IMR-90 (cell line): ENCODE measurements around the gene TIAM1. TPM values are rescaled to one million over a fixed set of nuclear protein-coding genes. Genes with fewer than 3 reads are reported as not detected.

ENCODE experiments used
- ATAC-seq: fragments of 200-7000 bp; cut with Tn5 transposase; 2 replicates; pipeline ENCODE4 v1.9.1; 2020; ENCODE audit warnings: low read depth, mild to moderate bottlenecking, moderate library complexity
- BruUV-seq: library from RNA; stranded (reverse); fragments of 400-500 nt; replicated peaks from 2 replicates; lab custom pipeline; 2021; lab: Mats Ljungman, UMichigan
- CTCF ChIA-PET: fragments of 300-600 bp; formaldehyde crosslinking; extraction: SDS; loops from one replicate; lab custom pipeline; 2021; ENCODE audit warnings: antibody characterized with exemption; lab: Yijun Ruan, JAX
- POLR2A ChIA-PET: fragments of 300-600 bp; sonication (Branson Sonifier 250); formaldehyde crosslinking; loops from one replicate; lab custom pipeline; 2022; ENCODE audit warnings: antibody characterized with exemption; ENCODE audit not compliant: unreplicated experiment; lab: Charles Lee
- DNase-seq: peaks from one replicate; pipeline ENCODE4 v3.0.0; 2013
- H2AFZ ChIP-seq: replicated peaks from 2 replicates; pipeline ENCODE3; 2013; ENCODE audit warnings: low read length, mild to moderate bottlenecking; ENCODE audit not compliant: poor library complexity
- H2AK5ac ChIP-seq: 2 replicates; pipeline ENCODE4 v1.6.1; 2013; ENCODE audit warnings: low read depth, low read length, inconsistent platforms
- H2AK9ac ChIP-seq: replicated peaks from 2 replicates; pipeline ENCODE3; 2013; ENCODE audit warnings: mild to moderate bottlenecking, low read depth, low read length, moderate library complexity; ENCODE audit not compliant: poor library complexity
- H2BK120ac ChIP-seq: 2 replicates; pipeline ENCODE4 v1.6.1; 2013; ENCODE audit warnings: low read depth, low read length, inconsistent platforms
- H2BK15ac ChIP-seq: 3 replicates; pipeline ENCODE4 v1.6.1; 2013; ENCODE audit warnings: low read depth, low read length, inconsistent platforms
- H2BK20ac ChIP-seq: 2 replicates; pipeline ENCODE4 v1.6.1; 2013; ENCODE audit warnings: low read depth, mild to moderate bottlenecking, inconsistent platforms, low read length, moderate library complexity
- H2BK5ac ChIP-seq: 2 replicates; pipeline ENCODE4 v1.6.1; 2013; ENCODE audit warnings: mild to moderate bottlenecking, low read depth, low read length, inconsistent platforms; ENCODE audit not compliant: poor library complexity, severe bottlenecking
- H3K14ac ChIP-seq: replicated peaks from 2 replicates; pipeline ENCODE4 v1.6.1; 2013; ENCODE audit warnings: low read depth, low read length, inconsistent platforms
- H3K18ac ChIP-seq: 2 replicates; pipeline ENCODE4 v1.6.1; 2013; ENCODE audit warnings: low read depth, low read length, control low read depth
- H3K23ac ChIP-seq: 2 replicates; pipeline ENCODE4 v1.6.1; 2013; ENCODE audit warnings: low read depth, low read length, inconsistent platforms
- H3K27ac ChIP-seq: 2 replicates; pipeline ENCODE4 v1.5.1; 2013; ENCODE audit warnings: mild to moderate bottlenecking, control low read depth, low read length; ENCODE audit not compliant: insufficient read depth
- H3K27me3 ChIP-seq: 2 replicates; pipeline ENCODE4 v1.6.1; 2013; ENCODE audit warnings: low read length; ENCODE audit not compliant: control insufficient read depth, insufficient read depth
- H3K36me3 ChIP-seq: 2 replicates; pipeline ENCODE4 v1.6.1; 2013; ENCODE audit warnings: low read length, mixed read lengths; ENCODE audit not compliant: control insufficient read depth, insufficient read depth
- H3K4ac ChIP-seq: 2 replicates; pipeline ENCODE4 v1.6.1; 2013; ENCODE audit warnings: low read depth, low read length, inconsistent platforms
- H3K4me1 ChIP-seq: 2 replicates; pipeline ENCODE4 v1.6.1; 2013; ENCODE audit warnings: low read length, mixed read lengths; ENCODE audit not compliant: control insufficient read depth, insufficient read depth
- H3K4me2 ChIP-seq: 2 replicates; pipeline ENCODE4 v1.6.1; 2013; ENCODE audit warnings: low read depth, mild to moderate bottlenecking, control low read depth, low read length, moderate library complexity
- H3K4me3 ChIP-seq: 2 replicates; pipeline ENCODE4 v1.5.1; 2013; ENCODE audit warnings: low read depth, mild to moderate bottlenecking, control low read depth, low read length, moderate library complexity; ENCODE audit not compliant: insufficient read depth
- H3K56ac ChIP-seq: 2 replicates; pipeline ENCODE4 v1.6.1; 2013; ENCODE audit warnings: low read length, inconsistent platforms; ENCODE audit not compliant: insufficient read depth; ENCODE audit errors: extremely low read depth
- H3K79me1 ChIP-seq, 2 experiments: 2 replicates each; pipeline ENCODE4 v1.6.1; 2013; ENCODE audit warnings: low read length in 2 of 2, inconsistent platforms in 1 of 2, low read depth in 1 of 2
- H3K9ac ChIP-seq: 2 replicates; pipeline ENCODE4 v1.6.1; 2013; ENCODE audit warnings: low read depth, low read length, control low read depth
- H3K9me1 ChIP-seq: 2 replicates; pipeline ENCODE4 v1.6.1; 2013; ENCODE audit warnings: low read length, inconsistent platforms; ENCODE audit not compliant: insufficient read depth
- H3K9me3 ChIP-seq: 2 replicates; pipeline ENCODE4 v1.6.1; 2013; ENCODE audit warnings: low read length; ENCODE audit not compliant: control insufficient read depth, insufficient read depth
- H4K20me1 ChIP-seq: 2 replicates; pipeline ENCODE4 v1.6.1; 2013; ENCODE audit warnings: low read length, inconsistent platforms; ENCODE audit not compliant: insufficient read depth
- H4K5ac ChIP-seq: 2 replicates; pipeline ENCODE4 v1.6.1; 2013; ENCODE audit warnings: mild to moderate bottlenecking, low read depth, low read length, control low read depth
- H4K8ac ChIP-seq, 2 experiments: 2 replicates each; pipeline ENCODE4 v1.6.1; 2013; ENCODE audit warnings: low read depth in 2 of 2, low read length in 2 of 2, control low read depth in 1 of 2, inconsistent platforms in 1 of 2
- H4K91ac ChIP-seq: 2 replicates; pipeline ENCODE4 v1.6.1; 2013; ENCODE audit warnings: low read depth, low read length, inconsistent platforms; ENCODE audit not compliant: insufficient read depth
- BHLHE40 ChIP-seq: fragments of 150-350 bp; IDR thresholded peaks from 2 replicates; pipeline ENCODE4 v1.6.1; 2016; ENCODE audit warnings: mild to moderate bottlenecking, low read depth, low read length
- CEBPB ChIP-seq: IDR thresholded peaks from 2 replicates; pipeline ENCODE4 v1.6.1; 2012; ENCODE audit warnings: low read depth, low read length, improper control_type of control experiment
- CHD1 ChIP-seq: IDR thresholded peaks from 2 replicates; pipeline ENCODE4 v1.6.1; 2012; ENCODE audit warnings: low read depth, low read length, improper control_type of control experiment
- CTCF ChIP-seq: conservative IDR thresholded peaks from 2 replicates; pipeline ENCODE4 v1.5.1; 2012; ENCODE audit warnings: mild to moderate bottlenecking, low read depth, low read length, improper control_type of control experiment
- ELK1 ChIP-seq: fragments of 150-350 bp; IDR thresholded peaks from 2 replicates; pipeline ENCODE4 v1.6.1; 2016; ENCODE audit warnings: low read depth, mild to moderate bottlenecking, low read length, moderate library complexity, borderline replicate concordance
- FOS ChIP-seq: fragments of 150-350 bp; IDR thresholded peaks from 2 replicates; pipeline ENCODE4 v1.6.1; 2016; ENCODE audit warnings: low read depth, low read length
- MAFK ChIP-seq: IDR thresholded peaks from 2 replicates; pipeline ENCODE4 v1.6.1; 2012; ENCODE audit warnings: low read depth, low read length, improper control_type of control experiment
- MAZ ChIP-seq: IDR thresholded peaks from 2 replicates; pipeline ENCODE4 v1.6.1; 2012; ENCODE audit warnings: low read depth, mild to moderate bottlenecking, low read length, improper control_type of control experiment, moderate library complexity, borderline replicate concordance
- MXI1 ChIP-seq: IDR thresholded peaks from 2 replicates; pipeline ENCODE4 v1.6.1; 2012; ENCODE audit warnings: low read depth, mild to moderate bottlenecking, low read length, moderate library complexity, borderline replicate concordance
- NFE2L2 ChIP-seq: fragments of 150-350 bp; IDR thresholded peaks from 2 replicates; pipeline ENCODE4 v1.6.1; 2016; ENCODE audit warnings: low read depth, mild to moderate bottlenecking, low read length
- POLR2A ChIP-seq: IDR thresholded peaks from 2 replicates; pipeline ENCODE4 v1.6.1; 2012; ENCODE audit warnings: mild to moderate bottlenecking, low read depth, low read length
- RAD21 ChIP-seq: IDR thresholded peaks from 2 replicates; pipeline ENCODE4 v1.6.1; 2012; ENCODE audit warnings: low read length, improper control_type of control experiment
- RCOR1 ChIP-seq: IDR thresholded peaks from 2 replicates; pipeline ENCODE4 v1.6.1; 2012; ENCODE audit warnings: mild to moderate bottlenecking, low read length, improper control_type of control experiment; ENCODE audit not compliant: insufficient replicate concordance
- RFX5 ChIP-seq: IDR thresholded peaks from 2 replicates; pipeline ENCODE4 v1.8.0; 2012; ENCODE audit warnings: low read depth, mild to moderate bottlenecking, low read length, moderate library complexity
- SMC3 ChIP-seq: fragments of 150-350 bp; IDR thresholded peaks from 2 replicates; pipeline ENCODE4 v1.6.1; 2016; ENCODE audit warnings: low read depth, mild to moderate bottlenecking, antibody characterized with exemption, low read length, moderate library complexity
- WGBS, 2 experiments: methylation state at CpG; one replicate each; pipeline versions ENCODE4 v1.1.5 to v1.1.7; 2013; ENCODE audit warnings: missing lambda C conversion rate in 2 of 2; ENCODE audit not compliant: insufficient read length in 1 of 2; ENCODE audit errors: extremely low coverage in 2 of 2; 5-methylcytosine and 5-hydroxymethylcytosine counted together
- dilution Hi-C: fragments of 300-500 bp; cut with HindIII; formaldehyde crosslinking; loops from one replicate; pipeline ENCODE4 v1.14.3; 2018; ENCODE audit warnings: low sequenced_read_pairs; ENCODE audit not compliant: unreplicated experiment
- in situ Hi-C: fragments of 300-500 bp; cut with MboI; formaldehyde crosslinking; loops from 3 replicates; pipeline ENCODE4 v1.14.3; 2019; ENCODE audit warnings: low sequenced_read_pairs, inconsistent platforms, mixed read lengths
- intact Hi-C: fragments of 100-400 bp; cut with micrococcal nuclease; formaldehyde crosslinking; loops from 2 replicates; pipeline ENCODE4 v1.10.0; 2022
- polyA plus RNA-seq, 3 experiments: library from polyadenylated mRNA; depleted of rRNA; stranded (reverse); fragments of >200 nt; gene quantifications; 2 replicates each; pipeline ENCODE4 v1.2.3, GENCODE V29; 2012; ENCODE audit warnings: low replicate concordance in 1 of 3
- total RNA-seq: library from RNA; depleted of rRNA; stranded (reverse); fragments of >200 nt; gene quantifications from 2 replicates; pipeline ENCODE4 v1.2.3, GENCODE V29; 2012
- TF ChIP-seq, protein P1 (sequence below): fragments of 150-350 bp; IDR thresholded peaks from 2 replicates; pipeline ENCODE4 v1.6.1; 2017; ENCODE audit warnings: mild to moderate bottlenecking, antibody characterized with exemption, low read length, low read depth

TIAM1 gene
- total and polyA plus RNA-seq, 2 of the 4 experiments (the other 2 are of a cell fraction): 2.9 to 9.3 TPM

DNA sequence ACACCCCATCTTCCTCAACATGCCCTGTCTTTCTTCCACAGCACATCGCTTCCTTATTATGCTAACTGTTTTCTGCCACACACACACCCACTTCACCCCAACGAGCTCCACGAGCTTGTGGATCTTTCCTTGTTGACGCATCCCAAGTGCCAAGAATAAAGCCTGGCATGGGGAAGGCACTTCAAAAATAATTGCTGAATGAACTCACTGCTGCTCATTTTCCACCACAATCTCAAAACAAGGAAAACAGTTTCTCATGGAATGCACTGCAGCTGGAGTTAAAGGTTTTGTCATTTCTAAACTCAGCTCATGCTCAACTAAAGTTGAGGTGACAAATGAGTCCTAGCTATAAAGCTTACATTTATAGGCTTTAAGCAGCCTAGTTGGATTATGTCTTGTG, 86.0 kb downstream of the TIAM1 start:
- WGBS, 2 experiments: no CpG with 5 or more reads among the region's 4 CpGs
- H4K20me1 ChIP-seq: no peaks in the 10 kb centered on the region
- H3K4ac ChIP-seq: no peak overlapping the region
- H4K91ac ChIP-seq: no peak overlapping the region
- H3K4me1 ChIP-seq: no peaks in the 10 kb centered on the region
- H3K9me1 ChIP-seq: no peaks in the 10 kb centered on the region
- ATAC-seq: no peak
- DNase-seq: no peak
- no peak overlapping the region for H2AK9ac ChIP-seq
- no peak overlapping the region for H3K4me3 ChIP-seq
- no peak overlapping the region for H2BK20ac ChIP-seq
- H2BK5ac ChIP-seq: no peak overlapping the region
- H3K27ac ChIP-seq: no peak overlapping the region
- no peak overlapping the region for H2BK15ac ChIP-seq
- no peaks in the 10 kb centered on the region; the same call in 1 of the 2 replicates for H3K27me3 ChIP-seq
- H3K18ac ChIP-seq: no peak overlapping the region
- H3K79me1 ChIP-seq: no peaks in the 10 kb centered on the region
- no peak overlapping the region for H4K5ac ChIP-seq
- H3K9ac ChIP-seq: no peak overlapping the region
- dilution Hi-C loops: no loop called here
- no peak overlapping the region for H3K23ac ChIP-seq
- intact Hi-C loops: no loop called here
- no TSS peak for BruUV-seq
- no peaks in the 10 kb centered on the region for H3K36me3 ChIP-seq
- H3K56ac ChIP-seq: no peak overlapping the region
- H3K4me2 ChIP-seq: no peak overlapping the region
- no peak for TF ChIP-seq CHD1
- TF ChIP-seq ELK1: no peak
- TF ChIP-seq, protein P1, sequence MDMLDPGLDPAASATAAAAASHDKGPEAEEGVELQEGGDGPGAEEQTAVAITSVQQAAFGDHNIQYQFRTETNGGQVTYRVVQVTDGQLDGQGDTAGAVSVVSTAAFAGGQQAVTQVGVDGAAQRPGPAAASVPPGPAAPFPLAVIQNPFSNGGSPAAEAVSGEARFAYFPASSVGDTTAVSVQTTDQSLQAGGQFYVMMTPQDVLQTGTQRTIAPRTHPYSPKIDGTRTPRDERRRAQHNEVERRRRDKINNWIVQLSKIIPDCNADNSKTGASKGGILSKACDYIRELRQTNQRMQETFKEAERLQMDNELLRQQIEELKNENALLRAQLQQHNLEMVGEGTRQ: no peak
- no peak for TF ChIP-seq CTCF
- TF ChIP-seq CEBPB: no peak
- no peak for TF ChIP-seq MAZ
- no peak for TF ChIP-seq BHLHE40
- TF ChIP-seq MXI1: no peak
- TF ChIP-seq RAD21: no peak
- no peak for TF ChIP-seq SMC3
- TF ChIP-seq POLR2A: no peak
- TF ChIP-seq MAFK: no peak
- TF ChIP-seq FOS: no peak
- no peak for TF ChIP-seq RFX5
- no peak for TF ChIP-seq RCOR1
- no peak for TF ChIP-seq NFE2L2
- no peak overlapping the region for H3K14ac ChIP-seq
- no peak overlapping the region for H4K8ac ChIP-seq
- CTCF ChIA-PET: no interaction called here
- POLR2A ChIA-PET: no interaction called here
- H2AFZ ChIP-seq: no peak overlapping the region
- no peaks in the 10 kb centered on the region for H3K9me3 ChIP-seq
- H2AK5ac ChIP-seq: no peak overlapping the region
- no peak overlapping the region for H2BK120ac ChIP-seq
- in situ Hi-C loops: no loop called here
